Activated B cell treated with CpG ODN at 0.5 μM for 24 hours (primary cell): Measurements from ENCODE around the gene NFIA. TPM values are rescaled to one million over a fixed set of nuclear protein-coding genes. Genes with fewer than 3 reads are reported as not detected.

Source experiments
- ATAC-seq: fragments of 200-7000 bp; cut with Tn5 transposase; one replicate; pipeline ENCODE4 v1.10.0; 2021; ENCODE audit warnings: low read depth, mild to moderate bottlenecking, moderate library complexity
- CTCF ChIA-PET: fragments of 350-600 bp; sonication (Branson Sonifier 250); formaldehyde crosslinking; loops from one replicate; lab custom pipeline; 2021; ENCODE audit warnings: antibody characterized with exemption; lab: Charles Lee
- POLR2A ChIA-PET: fragments of 350-600 bp; sonication (Branson Sonifier 250); formaldehyde crosslinking; loops from one replicate; lab custom pipeline; 2021; ENCODE audit warnings: antibody characterized with exemption; lab: Charles Lee
- DNase-seq: peaks from one replicate; pipeline ENCODE4 v3.0.0; 2022
- H3K27ac Mint-ChIP-seq: one replicate; pipeline ENCODE4 v1.8.0; 2020; ENCODE audit warnings: mixed read lengths
- H3K27me3 Mint-ChIP-seq: one replicate; pipeline ENCODE4 v1.8.0; 2021; ENCODE audit warnings: mixed read lengths
- H3K36me3 Mint-ChIP-seq: one replicate; pipeline ENCODE4 v1.8.0; 2021; ENCODE audit warnings: low read depth, mixed read lengths
- H3K4me1 Mint-ChIP-seq: one replicate; pipeline ENCODE4 v1.8.0; 2021; ENCODE audit warnings: mixed read lengths
- H3K4me3 Mint-ChIP-seq: one replicate; pipeline ENCODE4 v1.8.0; 2020; ENCODE audit warnings: mild to moderate bottlenecking, mixed read lengths
- H3K9me3 Mint-ChIP-seq: one replicate; pipeline ENCODE4 v1.8.0; 2020; ENCODE audit warnings: mixed read lengths
- CTCF ChIP-seq: fragments of 200-600 bp; IDR thresholded peaks from one replicate; pipeline ENCODE4 v1.8.0; 2022; ENCODE audit warnings: antibody characterized with exemption, mild to moderate bottlenecking
- intact Hi-C: fragments of 100-400 bp; cut with micrococcal nuclease; formaldehyde crosslinking; loops from one replicate; pipeline ENCODE4 v1.15.1; 2024
- total RNA-seq: library from RNA; stranded (reverse); gene quantifications from 2 replicates; pipeline ENCODE4 v1.2.3, GENCODE V29; 2022

NFIA gene
- total RNA-seq, 1 donor from 2014 or later = 0.13 TPM

GRCh38 chr1:61101536-61101935 lies 19.2 kb downstream of the NFIA start:
- Mint-ChIP-seq H3K4me1 (no peaks in the 10 kb centered on the region), H3K27me3 (peaks cover 6% of the 10 kb centered on the region), H3K27ac (no peak overlapping the region), H3K4me3 (no peak overlapping the region), H3K36me3 (no peaks in the 10 kb centered on the region), H3K9me3 (no peaks in the 10 kb centered on the region)
- ChIA-PET POLR2A (no interaction called here), CTCF (no interaction called here)
- intact Hi-C loops = no loop called here
- DNase-seq = no peak
- no peak for ATAC-seq
- TF ChIP-seq CTCF = no peak

- Mint-ChIP-seq H3K4me3 (no peak overlapping the region), H3K27me3 (peaks cover 6% of the 10 kb centered on the region), H3K36me3 (no peaks in the 10 kb centered on the region), H3K27ac (no peak overlapping the region), H3K9me3 (no peaks in the 10 kb centered on the region), H3K4me1 (no peaks in the 10 kb centered on the region)
- POLR2A ChIA-PET = no interaction called here
- intact Hi-C loops = no loop called here
- ATAC-seq (no peak), DNase-seq (no peak)
- CTCF ChIA-PET = no interaction called here
- no peak for TF ChIP-seq CTCF
Measured at GRCh38 chr1:61102041-61102440, 19.7 kb downstream of the NFIA start.

GRCh38 chr1:61102621-61103020 lies 20.3 kb downstream of the NFIA start:
- H3K36me3 Mint-ChIP-seq = no peaks in the 10 kb centered on the region
- ChIA-PET POLR2A (no interaction called here), CTCF (no interaction called here)
- H3K4me1 Mint-ChIP-seq = no peaks in the 10 kb centered on the region
- no peak for ATAC-seq
- no peak for TF ChIP-seq CTCF
- peaks cover 3% of the 10 kb centered on the region for H3K27me3 Mint-ChIP-seq
- intact Hi-C loops = no loop called here
- DNase-seq = no peak
- no peak overlapping the region for H3K4me3 Mint-ChIP-seq
- H3K27ac Mint-ChIP-seq = no peak overlapping the region
- H3K9me3 Mint-ChIP-seq = no peaks in the 10 kb centered on the region

DNA sequence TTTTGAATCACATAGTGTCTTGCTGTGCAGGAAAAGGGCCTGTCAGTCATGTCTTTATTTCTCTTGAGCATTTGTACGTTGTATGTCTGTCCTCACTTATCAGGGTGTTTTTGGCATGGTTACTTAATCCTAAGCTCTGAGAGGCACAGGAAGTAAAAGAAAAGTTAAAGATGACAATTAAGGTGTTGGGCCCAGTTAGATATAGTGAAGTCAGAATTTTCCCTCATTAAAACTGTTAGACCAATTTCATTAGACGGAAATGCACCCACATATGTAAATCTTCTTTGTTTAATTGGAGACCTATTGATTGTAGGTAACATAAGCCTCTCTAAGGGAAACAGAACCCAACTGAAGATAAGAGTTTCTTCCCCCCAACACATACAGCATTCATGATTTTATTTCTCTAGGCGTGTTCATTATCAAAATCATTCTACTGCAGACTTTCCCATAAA lies 21.9 kb downstream of the NFIA start:
- no peak for TF ChIP-seq CTCF
- Mint-ChIP-seq H3K27me3 (peaks cover 3% of the 10 kb centered on the region), H3K36me3 (no peaks in the 10 kb centered on the region), H3K4me3 (no peak overlapping the region), H3K4me1 (no peaks in the 10 kb centered on the region), H3K9me3 (peaks cover 3% of the 10 kb centered on the region), H3K27ac (no peak overlapping the region)
- ChIA-PET POLR2A (no interaction called here), CTCF (interaction anchor here (1.3 kb wide), 1 partner anchor 54 kb away, joined by 3 read pairs; no protein-coding TSS in a partner anchor)
- no peak for ATAC-seq
- no peak for DNase-seq
- intact Hi-C loops = no loop called here

- DNase-seq = no peak
- H3K4me1 Mint-ChIP-seq = no peaks in the 10 kb centered on the region
- POLR2A ChIA-PET = no interaction called here
- CTCF ChIA-PET = no interaction called here
- intact Hi-C loops = no loop called here
- ATAC-seq = no peak
- peaks cover 3% of the 10 kb centered on the region for H3K27me3 Mint-ChIP-seq
- no peak overlapping the region for H3K27ac Mint-ChIP-seq
- peaks cover 3% of the 10 kb centered on the region for H3K9me3 Mint-ChIP-seq
- no peaks in the 10 kb centered on the region for H3K36me3 Mint-ChIP-seq
- no peak overlapping the region for H3K4me3 Mint-ChIP-seq
- no peak for TF ChIP-seq CTCF
Measured at GRCh38 chr1:61107638-61108037, 25.3 kb downstream of the NFIA start.
